Dendritic cell treated with granulocyte-macrophage colony-stimulating factor and Interleukin-4, amounts not matched to agents 40 ng/mL and 50 ng/mL, for 4 days (primary cell): ENCODE measurements around the gene VGLL4.
"Not testable (repeated sequence)": the region's sequence is repeated elsewhere in the genome, so short reads cannot be mapped to it uniquely, and the experiment has no call there.

Experiments
- H3K27ac Mint-ChIP-seq: one replicate; pipeline ENCODE4 v1.8.0; 2022; ENCODE audit warnings: mild to moderate bottlenecking, mixed read lengths
- H3K27me3 Mint-ChIP-seq: one replicate; pipeline ENCODE4 v1.8.0; 2022; ENCODE audit warnings: mild to moderate bottlenecking, mixed read lengths
- H3K36me3 Mint-ChIP-seq: one replicate; pipeline ENCODE4 v1.8.0; 2022; ENCODE audit warnings: low read depth, mixed read lengths
- H3K4me1 Mint-ChIP-seq: one replicate; pipeline ENCODE4 v1.8.0; 2022; ENCODE audit warnings: low read depth, mixed read lengths
- H3K4me3 Mint-ChIP-seq: one replicate; pipeline ENCODE4 v1.8.0; 2022; ENCODE audit warnings: mild to moderate bottlenecking, moderate library complexity, mixed read lengths
- H3K9me3 Mint-ChIP-seq: one replicate; pipeline ENCODE4 v1.8.0; 2022; ENCODE audit warnings: mixed read lengths
- intact Hi-C: fragments of 100-400 bp; cut with micrococcal nuclease; formaldehyde crosslinking; loops from one replicate; pipeline ENCODE4 v1.15.0; 2022

VGLL4 gene

DNA sequence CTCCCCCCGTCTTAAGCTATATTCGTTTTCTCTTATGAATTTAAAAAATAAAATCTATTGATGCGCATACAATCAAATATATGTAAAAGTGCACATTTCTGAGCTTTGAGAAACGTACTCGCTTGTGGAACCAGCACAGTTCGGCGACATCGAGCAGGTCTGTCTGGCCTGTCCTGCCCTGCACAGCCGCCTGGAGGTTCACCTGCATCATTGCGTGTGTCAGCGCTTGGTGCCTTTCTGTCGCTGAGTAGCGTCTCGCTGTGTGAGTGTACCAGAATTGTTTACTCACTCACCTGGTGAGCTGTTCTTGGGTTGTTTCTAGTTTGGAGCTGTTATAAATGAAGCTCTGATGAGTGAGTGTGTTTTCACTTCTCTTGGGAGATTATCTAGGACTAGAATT is 104.0 kb downstream of the VGLL4 start:
- Mint-ChIP-seq H3K27me3 (no peaks in the 10 kb centered on the region), H3K36me3 (peaks cover 38% of the 10 kb centered on the region), H3K9me3 (peaks cover 12% of the 10 kb centered on the region), H3K27ac (no peak overlapping the region), H3K4me3 (no peak overlapping the region), H3K4me1 (peaks cover 64% of the 10 kb centered on the region)
- intact Hi-C loops, result no loop called here

DNA sequence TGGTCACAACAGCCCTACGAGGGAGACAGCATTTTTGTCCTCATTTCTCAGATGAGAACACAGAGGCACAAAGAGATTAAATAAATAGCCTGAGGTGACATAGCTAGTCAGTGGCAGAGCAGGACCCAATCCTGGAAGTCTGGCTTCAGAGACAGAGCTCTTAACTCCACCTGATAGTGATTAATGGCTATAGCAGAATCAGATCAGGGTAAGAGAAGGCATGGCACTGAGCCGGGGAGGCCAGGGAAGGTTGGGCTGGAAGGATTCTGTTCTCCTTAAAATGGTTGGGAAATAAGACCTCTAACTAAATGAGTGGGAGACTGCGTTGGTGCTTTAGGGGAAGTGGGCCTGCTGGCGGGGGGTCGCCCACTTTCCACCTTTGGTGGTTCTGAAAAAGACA is 104.5 kb downstream of the VGLL4 start:
- peaks cover 12% of the 10 kb centered on the region for H3K9me3 Mint-ChIP-seq
- intact Hi-C loops, result no loop called here
- peaks cover 37% of the 10 kb centered on the region for H3K36me3 Mint-ChIP-seq
- H3K4me3 Mint-ChIP-seq, result no peak overlapping the region
- peaks cover 60% of the 10 kb centered on the region for H3K4me1 Mint-ChIP-seq
- no peak overlapping the region for H3K27ac Mint-ChIP-seq
- no peaks in the 10 kb centered on the region for H3K27me3 Mint-ChIP-seq

DNA sequence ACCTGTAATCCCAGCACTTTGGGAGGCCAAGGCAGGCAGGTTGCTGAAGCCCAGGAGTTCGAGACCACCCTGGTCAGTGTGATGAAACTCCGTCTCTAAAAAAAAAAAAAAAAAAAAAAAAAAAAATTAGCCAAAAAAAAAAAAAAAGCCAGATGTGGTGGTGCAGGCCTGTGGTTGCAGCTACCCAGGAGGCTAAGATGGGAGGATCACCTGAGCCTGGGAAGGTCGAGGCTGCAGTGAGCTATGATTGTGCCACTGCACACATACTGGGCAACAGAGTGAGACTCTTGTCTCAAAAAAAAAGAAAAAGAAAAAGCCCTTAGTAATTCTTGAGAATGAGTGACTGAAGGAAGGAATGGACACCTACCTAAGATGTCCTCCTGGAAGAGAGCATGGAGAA is 105.1 kb downstream of the VGLL4 start:
- H3K9me3 Mint-ChIP-seq, result peaks cover 7% of the 10 kb centered on the region
- peaks cover 36% of the 10 kb centered on the region for H3K36me3 Mint-ChIP-seq
- H3K4me1 Mint-ChIP-seq, result peaks cover 53% of the 10 kb centered on the region

DNA sequence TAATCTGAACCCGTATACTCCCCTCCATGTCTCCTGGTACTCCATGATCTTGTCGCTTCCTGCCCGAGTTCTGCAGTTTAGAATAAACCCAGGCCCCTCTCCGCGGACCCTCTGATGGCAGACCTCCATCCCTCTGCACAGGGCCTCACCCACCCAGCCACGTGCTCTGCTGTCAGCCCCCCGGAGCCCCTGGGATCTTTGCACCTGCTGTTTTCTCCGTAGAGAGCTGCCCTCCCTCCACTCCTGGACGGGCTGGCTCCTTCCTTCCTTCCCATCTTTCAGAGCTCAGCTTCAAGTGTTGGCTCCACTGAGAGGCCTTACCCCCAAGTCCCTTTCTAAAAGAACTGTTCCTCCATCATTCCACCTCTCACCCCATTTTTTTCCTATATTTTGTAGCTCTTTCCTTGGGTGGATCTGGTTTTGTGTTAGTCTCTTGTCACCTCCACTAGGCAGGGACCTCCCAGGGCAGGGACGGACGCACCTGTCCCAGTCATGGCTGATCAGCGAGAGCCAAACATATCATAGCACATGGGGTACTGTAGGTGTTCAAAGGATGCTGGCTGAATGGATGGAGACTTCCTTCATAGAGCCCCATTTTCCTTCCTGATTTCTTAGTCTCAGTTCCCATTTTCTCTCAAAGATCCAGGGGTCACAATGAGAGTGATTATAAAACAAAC is 106.6 kb downstream of the VGLL4 start:
- peaks cover 38% of the 10 kb centered on the region for H3K4me1 Mint-ChIP-seq
- H3K27ac Mint-ChIP-seq, result no peak overlapping the region
- no peak overlapping the region for H3K4me3 Mint-ChIP-seq
- no peaks in the 10 kb centered on the region for H3K27me3 Mint-ChIP-seq
- H3K9me3 Mint-ChIP-seq, result no peaks in the 10 kb centered on the region
- intact Hi-C loops, result no loop called here
- peaks cover 29% of the 10 kb centered on the region for H3K36me3 Mint-ChIP-seq

More for the DNA sequence above, 105.1 kb downstream of the VGLL4 start:
- Mint-ChIP-seq H3K27me3 (no peaks in the 10 kb centered on the region), H3K4me3 (no peak overlapping the region), H3K27ac (no peak overlapping the region)
- intact Hi-C loops, result no loop called here

DNA sequence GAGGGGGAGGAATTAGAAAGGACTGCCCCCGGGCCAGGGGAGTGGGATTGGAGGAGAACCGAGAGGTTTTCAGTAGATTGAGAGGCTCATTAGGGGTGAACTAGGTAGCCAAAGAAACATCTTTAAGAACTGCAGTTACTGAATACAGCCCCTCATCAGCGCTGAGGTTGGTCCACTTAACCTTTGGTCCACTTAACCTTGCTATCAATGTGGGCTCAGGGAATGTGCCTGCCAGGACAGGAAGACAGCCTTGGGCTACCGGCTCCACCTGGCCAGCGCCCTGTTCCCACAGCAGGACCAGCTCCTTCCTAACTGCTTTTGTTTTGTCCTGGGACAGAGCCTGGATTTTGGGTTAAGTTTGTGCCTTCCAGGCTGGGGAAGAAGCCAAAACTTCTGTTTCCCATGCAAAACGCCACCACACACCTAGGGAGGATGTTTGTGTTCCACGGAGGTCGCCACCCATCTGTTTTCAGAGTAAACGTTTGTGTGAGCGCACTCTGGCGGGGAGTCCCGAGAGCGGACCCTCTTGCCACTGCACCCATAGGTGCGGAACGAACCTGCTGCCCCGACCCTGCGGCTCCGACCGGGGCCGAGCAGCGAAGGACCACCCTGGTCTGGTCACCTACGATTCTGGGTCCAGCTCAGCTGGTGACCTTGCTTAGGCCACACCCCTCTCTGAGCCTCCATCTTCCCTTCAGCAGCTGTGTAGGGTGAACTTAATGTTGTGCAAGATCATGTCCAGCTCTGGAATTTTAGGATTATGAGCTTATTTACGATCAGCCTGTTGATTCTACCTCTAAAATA is 107.4 kb downstream of the VGLL4 start:
- intact Hi-C loops, result no loop called here

DNA sequence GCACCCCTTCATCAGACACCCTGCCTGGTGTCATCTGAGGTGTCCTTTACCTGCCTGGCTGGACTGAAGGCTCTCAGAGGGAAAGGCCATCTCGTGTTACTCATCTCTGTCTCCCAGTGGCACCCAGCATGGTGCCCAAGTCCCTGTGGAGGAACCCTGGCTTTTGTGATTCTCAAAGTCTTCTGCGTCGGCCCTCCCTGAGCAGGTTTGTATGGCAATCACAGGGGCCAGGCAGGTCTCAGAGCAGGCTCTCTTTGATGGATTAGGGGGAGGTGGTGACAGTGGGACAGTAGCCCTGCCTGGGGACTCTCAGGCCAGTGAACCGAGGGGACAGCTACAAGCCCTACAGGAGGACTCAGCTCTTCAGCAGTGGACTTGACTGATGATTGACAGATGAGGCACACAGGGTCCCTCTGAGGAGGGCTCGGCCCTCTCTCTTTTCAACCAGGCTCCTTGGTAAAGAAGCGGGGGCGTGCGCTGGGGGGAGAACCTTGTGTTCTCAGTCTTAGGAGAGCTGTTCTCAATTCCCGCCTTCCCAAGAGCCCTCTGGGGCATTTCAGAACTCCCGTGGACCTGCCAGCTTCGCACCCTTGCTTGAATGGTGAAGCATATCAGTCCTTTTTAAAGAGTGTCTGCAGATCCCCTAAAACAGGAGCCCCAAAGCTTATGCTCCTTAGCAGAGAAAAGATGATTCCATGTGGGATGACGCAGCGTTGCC is 108.3 kb downstream of the VGLL4 start:
- intact Hi-C loops, result no loop called here
- H3K9me3 Mint-ChIP-seq, result no peaks in the 10 kb centered on the region
- H3K36me3 Mint-ChIP-seq, result peaks cover 23% of the 10 kb centered on the region
- H3K27ac Mint-ChIP-seq, result no peak overlapping the region
- no peak overlapping the region for H3K4me3 Mint-ChIP-seq
- H3K4me1 Mint-ChIP-seq, result peaks cover 27% of the 10 kb centered on the region
- H3K27me3 Mint-ChIP-seq, result no peaks in the 10 kb centered on the region

More for the DNA sequence above, 107.4 kb downstream of the VGLL4 start:
- Mint-ChIP-seq H3K36me3 (peaks cover 25% of the 10 kb centered on the region), H3K27ac (no peak overlapping the region), H3K27me3 (no peaks in the 10 kb centered on the region), H3K9me3 (no peaks in the 10 kb centered on the region), H3K4me1 (peaks cover 31% of the 10 kb centered on the region), H3K4me3 (no peak overlapping the region)

DNA sequence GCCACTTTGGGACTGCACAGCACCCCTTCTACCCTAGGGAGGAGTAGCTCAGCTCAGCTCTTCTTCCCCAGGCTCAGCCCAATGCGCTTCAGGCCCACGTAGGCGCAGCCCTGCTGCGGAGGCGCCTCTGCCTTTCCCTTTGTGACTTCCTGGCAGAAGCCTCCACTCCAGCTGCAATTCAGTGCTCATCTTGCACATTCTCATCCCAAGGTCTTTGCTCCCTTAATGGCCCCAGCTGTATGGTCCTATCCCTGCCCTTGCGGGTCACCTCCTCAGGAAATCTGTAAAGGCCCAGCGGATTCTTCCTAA is 109.0 kb downstream of the VGLL4 start:
- H3K9me3 Mint-ChIP-seq, result no peaks in the 10 kb centered on the region
- H3K4me3 Mint-ChIP-seq, result no peak overlapping the region
- intact Hi-C loops, result no loop called here
- peaks cover 27% of the 10 kb centered on the region for H3K36me3 Mint-ChIP-seq
- H3K4me1 Mint-ChIP-seq, result peaks cover 27% of the 10 kb centered on the region
- no peaks in the 10 kb centered on the region for H3K27me3 Mint-ChIP-seq
- no peak overlapping the region for H3K27ac Mint-ChIP-seq

DNA sequence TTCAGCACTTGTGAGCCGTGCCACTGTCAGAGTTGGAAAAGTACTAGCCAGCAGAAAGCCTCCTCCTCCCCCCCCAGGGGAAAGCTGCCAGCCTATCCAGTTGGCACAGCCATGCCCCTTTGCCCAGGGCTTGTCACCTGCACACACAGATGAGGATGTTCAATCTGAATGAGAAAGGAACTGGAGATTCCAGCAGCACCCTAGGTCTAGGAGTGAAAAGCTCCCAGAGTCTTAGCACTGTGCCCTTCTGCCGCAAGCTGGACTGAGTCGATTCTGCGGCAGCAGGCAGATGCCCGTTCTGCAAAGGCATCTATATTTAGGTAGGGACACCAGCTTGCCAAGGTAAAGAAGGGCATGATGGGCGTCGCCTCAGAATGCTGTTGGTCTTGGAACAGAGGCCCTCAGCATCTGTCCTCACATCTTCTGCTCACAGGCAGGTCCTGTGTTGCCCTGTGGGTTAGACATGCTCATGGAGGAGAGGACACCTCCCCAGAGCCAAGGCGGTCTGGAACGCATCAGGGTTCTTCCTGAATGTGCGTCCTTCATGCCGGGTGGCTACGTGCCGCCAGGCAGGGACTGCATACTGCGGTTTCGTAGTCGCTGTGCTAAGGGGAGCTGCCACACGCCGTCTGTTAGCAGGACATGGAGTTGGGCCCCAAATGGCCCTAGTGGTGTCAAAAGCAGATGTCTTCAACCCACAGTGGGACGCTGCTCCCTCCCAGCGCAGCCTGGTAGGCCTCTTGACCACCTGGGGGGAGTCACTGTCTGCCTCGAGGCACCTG is 109.5 kb downstream of the VGLL4 start:
- Mint-ChIP-seq H3K27me3 (no peaks in the 10 kb centered on the region), H3K4me1 (peaks cover 23% of the 10 kb centered on the region), H3K27ac (no peak overlapping the region), H3K36me3 (peaks cover 33% of the 10 kb centered on the region), H3K9me3 (no peaks in the 10 kb centered on the region), H3K4me3 (no peak overlapping the region)
- intact Hi-C loops, result no loop called here

DNA sequence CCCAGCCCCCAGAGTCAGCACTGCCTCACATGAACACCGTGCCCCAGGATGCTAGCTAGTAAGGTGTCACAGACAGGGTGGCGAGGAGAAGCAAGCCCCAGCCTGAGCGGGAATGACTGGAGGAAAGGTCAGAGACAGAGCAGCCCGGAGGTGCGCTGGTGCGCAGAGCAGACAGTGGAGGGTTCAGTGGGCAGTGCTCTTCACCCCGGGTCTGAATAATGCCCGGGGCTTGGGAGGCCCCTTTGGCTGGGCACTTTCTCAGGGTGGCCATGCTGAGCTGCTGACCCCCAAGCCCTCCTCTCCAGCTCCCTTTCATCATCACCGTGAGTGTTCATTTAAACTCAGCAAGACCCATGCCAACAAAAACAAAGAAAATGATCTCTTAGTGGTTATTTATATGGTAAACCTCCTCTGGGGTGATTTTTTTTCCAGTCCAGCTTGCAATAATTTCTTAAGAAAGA is 110.8 kb downstream of the VGLL4 start:
- H3K4me3 Mint-ChIP-seq, result no peak overlapping the region
- H3K27me3 Mint-ChIP-seq, result no peaks in the 10 kb centered on the region
- peaks cover 44% of the 10 kb centered on the region for H3K36me3 Mint-ChIP-seq
- intact Hi-C loops, result no loop called here
- peaks cover 16% of the 10 kb centered on the region for H3K4me1 Mint-ChIP-seq
- no peak overlapping the region for H3K27ac Mint-ChIP-seq
- H3K9me3 Mint-ChIP-seq, result no peaks in the 10 kb centered on the region

DNA sequence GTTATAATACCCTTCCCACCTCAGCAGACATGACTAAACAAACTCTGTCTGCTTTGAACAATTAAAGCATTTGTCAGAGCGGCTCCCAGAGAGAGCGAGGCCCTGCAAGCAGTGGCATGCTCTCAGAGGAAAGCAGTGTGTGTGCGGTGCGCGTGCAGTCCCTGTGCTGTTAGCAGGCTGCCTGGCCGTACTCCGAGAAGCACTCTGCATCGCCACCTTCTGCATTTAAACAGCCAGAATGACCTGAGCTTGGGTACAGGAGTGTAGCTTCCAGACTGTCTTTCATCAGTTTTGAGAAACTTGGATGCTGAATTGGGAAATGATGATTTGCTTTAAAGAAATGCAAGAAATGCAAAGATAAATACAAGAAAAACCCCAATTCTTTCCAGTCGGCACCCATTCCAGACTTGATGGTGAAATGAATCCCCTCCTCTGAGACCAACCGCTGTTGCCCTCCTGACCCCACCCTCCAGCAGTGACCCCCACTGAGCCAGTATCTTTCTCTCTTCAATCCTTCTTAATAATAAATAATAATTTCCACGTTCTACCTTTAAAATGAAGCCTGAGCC is 113.5 kb downstream of the VGLL4 start:
- Mint-ChIP-seq H3K9me3 (no peaks in the 10 kb centered on the region), H3K36me3 (peaks cover 36% of the 10 kb centered on the region), H3K27ac (no peak overlapping the region), H3K4me1 (no peaks in the 10 kb centered on the region), H3K27me3 (no peaks in the 10 kb centered on the region), H3K4me3 (no peak overlapping the region)
- intact Hi-C loops, result no loop called here

DNA sequence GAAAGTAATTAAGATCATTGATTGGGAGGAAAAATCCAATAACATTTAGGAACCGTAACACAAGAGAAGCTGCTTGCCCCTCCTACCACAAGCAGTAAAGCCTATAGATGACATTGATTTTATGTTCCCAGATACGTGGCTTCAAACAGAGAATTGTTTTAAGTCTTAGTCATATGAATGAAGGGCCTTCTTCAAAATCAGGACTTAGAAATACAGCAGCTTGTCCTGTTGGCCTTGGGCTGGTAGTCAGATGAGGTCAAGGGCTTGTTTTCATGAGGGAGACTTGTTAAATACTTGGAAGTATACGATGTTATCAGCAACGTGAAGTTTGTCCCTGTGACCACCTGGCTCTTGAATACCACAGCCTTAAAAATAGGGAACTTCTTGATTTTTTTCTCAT is 114.4 kb downstream of the VGLL4 start:
- intact Hi-C loops, result no loop called here
- H3K36me3 Mint-ChIP-seq, result peaks cover 31% of the 10 kb centered on the region

DNA sequence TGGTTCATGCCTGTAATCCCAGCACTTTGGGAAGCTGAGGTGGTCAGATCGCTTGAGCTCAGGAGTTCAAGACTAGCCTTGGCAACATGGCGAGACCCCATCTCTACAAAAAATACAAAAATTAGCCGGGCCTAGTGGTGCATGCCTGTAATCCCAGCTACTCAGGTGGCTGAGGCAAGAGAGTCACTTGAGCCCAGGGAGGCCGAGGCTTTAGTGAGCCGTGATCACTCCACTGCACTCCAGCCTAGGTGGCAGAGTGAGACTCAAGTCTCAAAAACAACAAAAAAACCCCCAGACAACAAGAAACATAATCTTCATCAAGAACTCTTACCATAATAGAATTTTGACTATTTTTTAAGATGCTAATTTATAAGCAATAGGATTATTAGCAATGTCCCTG is 117.6 kb downstream of the VGLL4 start:
- not testable (repeated sequence) for H3K27ac Mint-ChIP-seq

More for the DNA sequence above, 114.4 kb downstream of the VGLL4 start:
- H3K4me1 Mint-ChIP-seq, result no peaks in the 10 kb centered on the region
- no peaks in the 10 kb centered on the region for H3K9me3 Mint-ChIP-seq
- no peak overlapping the region for H3K27ac Mint-ChIP-seq
- no peaks in the 10 kb centered on the region for H3K27me3 Mint-ChIP-seq
- no peak overlapping the region for H3K4me3 Mint-ChIP-seq

DNA sequence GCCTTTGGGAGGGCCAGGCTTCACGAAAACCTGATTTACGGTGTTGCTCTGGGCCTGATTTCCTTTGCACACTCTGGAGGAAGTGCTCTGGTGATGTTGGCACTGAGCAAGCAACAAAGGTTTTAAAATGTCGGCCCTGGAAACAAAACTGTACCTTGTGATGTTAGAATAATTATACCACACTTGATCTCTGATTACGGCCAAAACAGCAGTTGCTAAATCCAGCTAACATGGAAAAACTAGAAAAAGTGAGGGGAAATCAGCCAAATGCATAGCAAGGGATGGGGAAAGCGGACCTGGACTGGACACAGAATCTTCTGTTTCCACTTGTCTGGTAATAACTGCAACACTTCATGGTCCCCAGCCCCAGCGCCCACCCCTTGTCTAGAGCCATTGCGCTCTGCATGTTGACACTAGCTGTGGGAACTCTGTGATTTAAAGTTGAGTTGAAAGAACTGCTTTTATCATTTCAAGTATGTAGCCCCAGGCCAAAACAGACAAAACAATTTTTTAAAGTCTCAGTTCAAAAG is 120.1 kb downstream of the VGLL4 start:
- Mint-ChIP-seq H3K9me3 (no peaks in the 10 kb centered on the region), H3K27ac (no peak overlapping the region), H3K4me1 (peaks cover 15% of the 10 kb centered on the region), H3K27me3 (no peaks in the 10 kb centered on the region), H3K36me3 (peaks cover 27% of the 10 kb centered on the region), H3K4me3 (no peak overlapping the region)
- intact Hi-C loops, result no loop called here

More for the DNA sequence above, 117.6 kb downstream of the VGLL4 start:
- peaks cover 27% of the 10 kb centered on the region for H3K36me3 Mint-ChIP-seq
- H3K4me1 Mint-ChIP-seq, H3K4me3 Mint-ChIP-seq, H3K9me3 Mint-ChIP-seq, H3K27me3 Mint-ChIP-seq, intact Hi-C loops: not testable (repeated sequence)
